ENCODE data around the gene IL17B.
A peak's percentile ranks its signal among the peaks of the same experiment; 100 is the strongest.

IL17B gene

DNA sequence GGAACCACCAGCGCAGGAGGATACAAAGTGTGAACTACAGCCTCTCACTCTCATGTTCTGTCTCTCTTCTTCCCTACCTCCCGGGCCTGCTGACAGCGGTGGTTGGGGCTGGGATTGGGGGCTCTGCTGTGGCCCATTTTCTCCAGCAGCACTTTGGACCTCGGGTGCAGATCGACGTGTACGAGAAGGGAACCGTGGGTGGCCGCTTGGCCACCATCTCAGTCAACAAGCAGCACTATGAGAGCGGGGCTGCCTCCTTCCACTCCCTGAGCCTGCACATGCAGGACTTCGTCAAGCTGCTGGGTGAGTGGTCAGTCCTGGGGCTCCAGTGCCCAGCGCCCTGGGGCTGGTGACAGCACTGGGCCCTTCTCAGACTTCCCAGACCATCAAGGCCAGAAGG is 16.6 kb downstream of the IL17B start:
- no peak overlapping the region for H3K4me3 ChIP-seq (ENCODE audit: low read depth, low read length)

GRCh38 chr5:149360272-149360671 is 18.8 kb downstream of the IL17B start:
- no peak overlapping the region for H3K4me3 ChIP-seq (ENCODE audit: low read depth, low read length)

DNA sequence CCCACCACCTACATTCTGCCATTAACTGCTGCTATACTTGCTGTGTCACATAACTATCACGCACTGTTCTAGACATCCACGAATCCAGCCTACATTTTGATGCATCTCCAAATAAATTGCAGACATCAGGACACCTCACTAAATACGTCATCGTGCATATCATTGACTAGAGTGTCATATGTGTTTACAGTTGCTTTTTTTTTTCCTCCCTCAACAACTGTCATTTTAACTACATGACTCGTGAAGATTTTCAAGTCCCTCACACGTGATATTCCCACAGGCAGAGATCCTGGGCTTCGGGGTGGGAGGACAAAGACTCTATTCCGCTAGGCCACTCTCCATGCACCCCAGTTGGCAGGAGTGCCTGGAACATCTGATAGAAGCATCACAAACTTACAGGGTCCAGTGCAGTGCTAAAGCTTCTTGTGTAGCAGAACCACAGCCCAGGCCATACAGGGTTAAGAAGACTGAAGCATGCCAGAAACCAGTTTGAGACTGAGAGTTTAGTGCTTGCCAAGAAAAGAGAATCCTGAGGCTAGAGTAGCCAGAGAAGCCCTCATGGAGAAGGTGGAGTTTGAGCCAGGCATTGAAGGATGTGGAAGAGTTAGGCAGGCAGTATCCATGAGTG is 20.1 kb downstream of the IL17B start:
- H3K4me3 ChIP-seq (ENCODE audit: low read depth, low read length), result no peak overlapping the region

DNA sequence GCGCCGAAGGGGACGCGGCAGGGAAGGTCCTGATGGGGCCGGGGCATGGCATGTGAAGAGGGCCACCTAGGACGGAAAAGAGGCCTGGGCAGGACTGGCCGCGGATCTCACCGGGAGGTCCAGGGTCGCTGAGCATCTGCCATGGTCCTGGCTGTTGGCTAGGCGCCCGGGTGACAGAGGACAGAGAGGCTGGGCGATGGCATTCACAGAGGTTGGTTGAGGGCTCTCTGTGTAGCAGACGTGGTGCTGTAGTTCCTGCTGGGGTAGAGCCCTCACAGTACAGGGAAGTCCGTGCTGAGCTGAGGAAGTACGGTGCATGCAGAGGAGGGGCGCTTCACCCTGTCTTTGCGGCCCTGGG is 20.8 kb downstream of the IL17B start:
- H3K4me3 ChIP-seq (ENCODE audit: low read depth, low read length), result peak overlapping the region; percentile 79

- H3K4me3 ChIP-seq (ENCODE audit: low read depth, low read length), result peak within 1 kb of the TSS; percentile 79
These were observed 21.5 kb downstream of the IL17B start, which contains the start of gene PCYOX1L for GRCh38 chr5:149357370-149358293. Gene PCYOX1L (plus strand): TSS chr5:149358046. CDS start chr5:149358069, 23 bp downstream.

- H3K4me3 ChIP-seq (ENCODE audit: low read depth, low read length), result no peak overlapping the region
These were observed 22.7 kb downstream of the IL17B start for GRCh38 chr5:149356391-149356790.

DNA sequence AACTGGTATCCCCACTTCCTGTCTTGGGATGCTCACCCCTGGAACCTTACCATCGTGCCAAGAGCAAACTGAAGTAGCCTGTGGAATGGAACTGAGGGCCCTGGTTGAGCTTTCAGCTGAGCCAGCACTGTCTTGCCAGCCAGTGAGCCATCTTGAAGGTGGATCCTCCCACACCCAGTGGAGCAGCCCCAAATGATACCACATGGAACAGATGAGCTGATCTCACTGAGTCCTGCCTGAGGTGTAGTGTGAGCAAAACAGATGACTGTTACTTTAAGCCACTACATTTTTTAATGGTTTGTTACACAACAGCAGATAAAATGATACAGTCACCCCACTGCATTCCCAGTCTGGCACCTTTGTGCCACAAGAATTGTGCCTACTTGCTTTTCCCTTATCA is 23.4 kb downstream of the IL17B start:
- no peak overlapping the region for H3K4me3 ChIP-seq (ENCODE audit: low read depth, low read length)

- no peak overlapping the region for H3K4me3 ChIP-seq (ENCODE audit: low read depth, low read length)
These were observed 25.2 kb downstream of the IL17B start for GRCh38 chr5:149353911-149354310.

GRCh38 chr5:149352169-149352568 is 26.9 kb downstream of the IL17B start:
- H3K4me3 ChIP-seq (ENCODE audit: low read depth, low read length), result no peak overlapping the region

DNA sequence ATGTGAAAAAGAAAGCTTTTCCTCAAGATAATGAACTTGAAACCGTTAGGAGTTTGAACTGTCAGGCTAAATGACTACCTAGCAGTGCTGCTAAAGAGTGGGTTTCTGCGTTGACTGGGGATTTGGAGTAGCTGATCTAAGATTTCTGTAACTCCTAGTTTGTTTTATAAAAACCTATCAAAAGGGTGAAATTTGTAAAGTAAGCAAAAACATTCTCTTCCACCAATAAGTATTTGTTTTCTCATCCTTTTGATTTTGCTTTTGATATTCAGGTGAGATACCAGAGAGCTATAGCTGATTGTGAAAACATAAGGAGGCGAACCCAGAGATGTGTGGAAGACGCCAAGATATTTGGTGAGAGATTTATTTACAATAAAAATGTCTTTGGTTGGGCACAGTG is 29.7 kb downstream of the IL17B start:
- no peak overlapping the region for H3K4me3 ChIP-seq (ENCODE audit: low read depth, low read length)

DNA sequence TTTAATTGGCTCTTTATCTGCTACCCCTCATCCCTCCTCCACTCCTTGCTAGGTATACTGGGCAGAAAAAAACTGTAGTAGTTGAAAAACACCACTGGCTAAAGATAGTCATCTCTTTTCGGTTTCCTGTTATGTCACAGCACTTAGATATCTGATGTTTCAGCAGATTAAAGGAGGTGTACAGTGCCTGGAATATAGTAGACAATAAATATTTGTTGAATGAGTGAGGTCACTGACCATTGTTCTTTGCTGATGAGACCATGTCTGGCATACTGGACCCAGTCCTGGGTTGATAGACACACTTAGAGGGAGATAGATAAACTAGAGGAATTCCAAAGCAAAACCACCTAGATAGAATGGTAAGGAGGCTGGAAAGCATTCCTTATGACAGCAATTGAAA is 30.6 kb downstream of the IL17B start:
- H3K4me3 ChIP-seq (ENCODE audit: low read depth, low read length), result no peak overlapping the region

GRCh38 chr5:149345892-149346222 is 33.2 kb downstream of the IL17B start:
- peak overlapping the region; percentile 96 for H3K4me3 ChIP-seq (ENCODE audit: low read depth, low read length)

DNA sequence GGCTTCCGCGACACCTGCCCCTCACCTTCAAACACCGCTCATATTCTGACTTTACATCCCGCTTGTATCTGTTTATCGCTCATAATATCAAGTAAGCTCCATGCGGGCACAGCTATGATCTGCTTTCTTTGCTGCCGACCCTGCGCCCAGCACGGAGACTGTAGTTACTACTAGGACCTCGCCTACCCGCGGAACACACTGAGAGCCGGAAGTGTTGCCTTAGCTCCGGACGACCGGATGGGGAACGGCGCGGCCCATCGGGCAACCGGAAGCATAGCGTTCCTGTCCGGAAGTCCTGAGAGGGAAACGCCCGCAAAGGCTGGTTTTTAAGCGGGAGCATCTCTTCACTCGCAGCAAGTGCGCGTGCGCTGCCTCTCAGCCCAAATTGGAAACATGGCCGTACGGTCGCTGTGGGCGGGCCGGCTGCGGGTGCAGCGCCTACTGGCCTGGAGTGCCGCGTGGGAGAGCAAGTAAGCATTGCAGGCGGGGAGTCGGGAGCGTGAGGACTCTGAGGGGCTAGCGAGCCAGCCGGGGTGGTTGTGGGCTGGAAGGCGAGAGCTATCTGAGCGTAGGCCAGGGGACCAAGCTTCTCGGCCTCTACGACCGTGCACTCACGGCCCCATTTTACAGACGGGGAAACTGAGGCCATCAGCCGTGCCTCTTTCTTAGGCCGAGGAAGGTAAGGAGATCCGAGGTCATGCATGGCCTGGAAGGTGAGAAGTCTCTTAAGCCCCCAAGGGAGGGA is 33.8 kb downstream of the IL17B start, which contains the start of gene GRPEL2:
TSS of gene GRPEL2 (plus strand) at position 353 of the 745 bp plus-strand sequence. CDS start at position 394, 41 bp downstream.
- peak within 1 kb of the TSS; percentile 96 for H3K4me3 ChIP-seq (ENCODE audit: low read depth, low read length)

- no peak overlapping the region for H3K4me3 ChIP-seq (ENCODE audit: low read depth, low read length)
These were observed 34.9 kb downstream of the IL17B start for GRCh38 chr5:149344151-149344550.

DNA sequence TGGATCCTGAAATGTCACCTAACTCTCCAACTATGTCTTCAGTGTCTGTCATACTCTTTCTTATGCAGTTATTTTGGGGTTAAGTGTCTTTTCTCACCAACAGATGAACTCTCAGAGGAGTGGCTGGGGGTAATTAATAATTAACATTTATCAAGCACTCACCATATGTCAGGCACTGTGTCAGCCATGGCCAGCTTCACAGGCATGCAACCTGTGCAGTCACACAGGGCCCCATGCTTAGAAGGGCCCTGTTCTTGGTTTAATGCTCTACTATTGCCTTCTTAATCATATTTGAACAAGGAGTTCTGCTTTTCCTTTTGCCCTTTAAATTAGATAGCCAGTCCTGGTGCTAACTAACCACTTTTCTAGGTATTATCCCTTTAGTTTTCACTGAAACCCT is 37.2 kb downstream of the IL17B start:
- H3K4me3 ChIP-seq (ENCODE audit: low read depth, low read length), result no peak overlapping the region

DNA sequence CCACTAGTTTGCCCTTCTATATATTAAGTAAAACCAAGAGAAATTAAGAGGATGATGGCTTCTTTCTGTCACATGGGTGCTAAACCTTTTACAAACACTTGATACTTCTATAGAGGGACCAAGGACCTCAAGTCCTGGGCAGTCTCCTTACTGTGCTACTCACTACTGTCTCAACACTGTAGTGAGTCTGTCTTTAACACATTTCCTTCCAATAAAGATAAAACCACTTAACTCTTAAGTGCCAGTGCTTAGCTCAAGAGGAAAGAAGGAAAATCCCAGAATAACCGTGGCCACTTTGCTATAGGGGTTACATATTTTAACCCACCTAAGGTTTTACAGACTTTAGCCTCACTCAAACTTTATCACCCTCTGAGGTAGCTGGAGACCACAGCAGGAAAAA is 38.2 kb downstream of the IL17B start:
- no peak overlapping the region for H3K4me3 ChIP-seq (ENCODE audit: low read depth, low read length)

DNA sequence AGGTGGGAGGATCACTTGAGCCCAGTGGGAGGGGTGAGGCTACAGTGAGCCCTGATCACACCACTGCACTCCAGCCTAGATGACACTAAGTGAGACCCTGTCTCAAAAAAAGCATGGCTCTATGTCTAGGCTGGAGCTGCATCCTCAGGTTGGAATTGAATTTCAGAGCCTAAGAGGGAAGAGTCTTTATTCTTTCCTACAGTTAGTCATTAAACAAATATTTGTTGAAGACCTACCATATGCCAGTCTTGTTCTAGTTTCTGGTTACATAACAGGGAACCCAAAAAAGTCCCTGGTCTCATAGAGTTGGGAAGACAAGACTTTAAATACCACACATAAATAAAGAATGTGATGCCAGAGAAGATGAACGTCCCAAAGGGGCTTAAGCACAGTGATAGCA is 40.7 kb downstream of the IL17B start:
- H3K4me3 ChIP-seq (ENCODE audit: low read depth, low read length), result no peak overlapping the region

GRCh38 chr5:149337736-149338135 is 41.4 kb downstream of the IL17B start:
- H3K4me3 ChIP-seq (ENCODE audit: low read depth, low read length), result no peak overlapping the region

- no peak overlapping the region for H3K4me3 ChIP-seq (ENCODE audit: low read depth, low read length)
These were observed 45.2 kb downstream of the IL17B start for GRCh38 chr5:149333711-149334443.

- H3K4me3 ChIP-seq (ENCODE audit: low read depth, low read length), result no peak overlapping the region
These were observed 50.9 kb downstream of the IL17B start for GRCh38 chr5:149328177-149328576.

GRCh38 chr5:149326611-149327010 is 52.5 kb downstream of the IL17B start:
- H3K4me3 ChIP-seq (ENCODE audit: low read depth, low read length), result no peak overlapping the region

Data from iPS-11a (cell line).